CD4-positive, alpha-beta T cell treated with Interleukin-15 for 1 hour (primary cell): ENCODE results near the gene RAD9A.
"Not testable (repeated sequence)": the region's sequence is repeated elsewhere in the genome, so short reads cannot be mapped to it uniquely, and the experiment has no call there.

Experiments
- DNase-seq: peaks from one replicate; pipeline ENCODE4 v3.0.0-alpha.2; 2020

The RAD9A gene

GRCh38 chr11:67411785-67412152, 20.0 kb downstream of the RAD9A start:
- no peak for DNase-seq

- no peak for DNase-seq
Measured at GRCh38 chr11:67412495-67413179, 20.9 kb downstream of the RAD9A start.

GRCh38 chr11:67413266-67413849, 21.6 kb downstream of the RAD9A start:
- no peak for DNase-seq

DNA sequence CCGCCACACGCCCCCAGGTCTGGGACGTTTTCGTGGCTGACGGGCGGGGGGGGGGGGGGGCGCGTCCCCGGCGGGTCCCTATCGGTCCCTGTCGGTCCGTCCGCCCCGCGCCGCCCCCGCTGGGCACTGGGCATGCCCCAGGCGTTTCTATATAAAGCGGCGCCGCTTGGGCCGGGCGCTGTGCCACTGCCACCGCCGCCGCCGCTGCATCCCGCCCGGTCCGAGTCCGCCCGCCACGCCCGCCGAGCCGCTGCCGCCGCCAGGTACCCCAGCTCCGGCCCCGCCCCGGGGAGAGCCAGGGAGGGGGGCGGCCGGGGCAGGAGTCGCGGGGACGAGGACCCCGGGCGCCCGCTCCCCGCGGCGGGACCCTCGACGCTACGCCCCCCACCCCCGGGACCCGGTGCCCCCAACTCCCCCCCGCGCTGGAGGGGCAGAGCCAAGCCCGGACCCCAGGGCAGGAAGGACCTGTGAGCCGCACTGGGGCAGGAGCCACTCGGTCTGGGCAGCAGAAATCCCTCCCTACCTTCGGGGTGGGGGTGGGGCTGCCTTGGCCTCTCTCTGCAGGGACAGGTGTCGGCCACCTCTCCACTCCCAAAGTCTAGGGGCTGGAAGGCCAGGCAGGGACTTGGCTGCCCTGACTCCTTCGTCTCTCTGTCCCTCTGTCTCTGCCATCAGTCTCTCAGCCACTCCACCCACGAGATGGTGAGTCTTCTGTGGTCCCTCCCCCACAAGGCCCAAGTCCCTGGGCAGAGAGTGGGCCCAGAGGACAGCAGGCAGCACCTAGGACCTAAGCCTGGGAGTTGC, 23.9 kb downstream of the RAD9A start, which contains the start of gene CARNS1:
Gene CARNS1, plus strand, starts transcription at position 178 of the 804 bp plus-strand sequence. Its CDS starts 522 bp downstream, at position 700.
- DNase-seq: no peak

DNA sequence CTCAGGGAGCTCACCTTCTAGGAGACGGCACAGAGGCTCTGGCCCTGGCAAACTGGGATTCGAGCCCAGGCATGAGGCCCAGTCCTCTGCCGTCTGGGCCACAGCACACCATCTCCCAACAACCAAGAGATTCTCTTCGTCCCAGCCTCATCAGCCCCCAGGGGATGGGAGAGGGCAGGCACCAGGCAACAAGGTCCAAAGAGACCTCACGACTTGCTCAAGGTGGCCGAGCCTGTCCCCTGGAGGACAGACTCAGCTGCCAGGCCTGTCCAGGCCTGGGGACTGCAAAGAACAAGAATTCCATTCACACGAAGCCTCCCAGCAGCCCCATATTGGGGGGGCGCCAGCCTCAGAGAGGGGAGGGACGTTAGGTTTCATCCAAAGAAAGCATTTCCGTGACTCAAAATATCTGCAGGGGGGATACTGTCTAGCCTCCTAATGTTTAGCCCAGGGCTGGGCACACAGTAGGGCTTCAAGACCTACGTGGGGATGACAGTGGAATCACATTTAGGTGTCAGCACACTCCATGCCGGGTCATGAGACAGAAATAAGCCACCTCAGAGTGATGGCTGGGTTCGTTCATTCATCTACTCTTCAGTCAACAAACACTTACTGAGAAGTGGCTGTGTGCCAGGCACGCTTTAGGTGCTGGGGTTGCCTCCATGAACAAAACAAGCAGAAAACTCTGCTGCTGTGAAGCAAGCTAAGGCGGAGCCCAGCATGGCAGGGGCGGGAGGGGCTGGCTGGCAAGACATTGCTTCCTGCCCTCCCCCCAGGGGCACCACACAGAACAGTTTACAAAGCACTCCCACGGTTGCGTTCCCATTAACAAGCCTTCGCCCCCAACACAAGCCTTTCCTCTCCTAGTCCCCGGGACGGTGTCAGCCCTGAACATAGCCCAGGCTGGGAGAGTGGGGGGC, 24.9 kb downstream of the RAD9A start:
- DNase-seq: peak; percentile 88

DNA sequence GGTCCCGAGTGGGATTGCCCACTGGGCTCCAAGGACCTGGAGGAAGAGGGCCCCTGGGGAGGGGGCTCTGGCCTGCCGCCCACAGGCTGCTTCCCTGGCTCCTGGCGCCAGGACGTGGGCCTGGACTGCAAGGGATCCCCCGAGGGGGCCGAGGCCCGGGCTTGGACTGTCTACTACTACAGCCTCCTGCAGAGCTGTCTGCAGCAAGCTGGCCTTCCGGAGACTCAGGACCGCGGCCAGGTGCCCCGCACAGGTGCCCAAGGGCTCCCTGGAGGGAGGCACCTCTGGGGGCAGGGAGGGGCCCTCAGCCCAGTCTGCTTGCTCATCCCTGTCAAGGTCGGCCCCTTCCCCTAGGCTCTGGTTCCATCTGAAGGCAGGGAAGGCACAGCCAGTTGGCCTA, 25.6 kb downstream of the RAD9A start:
- DNase-seq: no peak

DNA sequence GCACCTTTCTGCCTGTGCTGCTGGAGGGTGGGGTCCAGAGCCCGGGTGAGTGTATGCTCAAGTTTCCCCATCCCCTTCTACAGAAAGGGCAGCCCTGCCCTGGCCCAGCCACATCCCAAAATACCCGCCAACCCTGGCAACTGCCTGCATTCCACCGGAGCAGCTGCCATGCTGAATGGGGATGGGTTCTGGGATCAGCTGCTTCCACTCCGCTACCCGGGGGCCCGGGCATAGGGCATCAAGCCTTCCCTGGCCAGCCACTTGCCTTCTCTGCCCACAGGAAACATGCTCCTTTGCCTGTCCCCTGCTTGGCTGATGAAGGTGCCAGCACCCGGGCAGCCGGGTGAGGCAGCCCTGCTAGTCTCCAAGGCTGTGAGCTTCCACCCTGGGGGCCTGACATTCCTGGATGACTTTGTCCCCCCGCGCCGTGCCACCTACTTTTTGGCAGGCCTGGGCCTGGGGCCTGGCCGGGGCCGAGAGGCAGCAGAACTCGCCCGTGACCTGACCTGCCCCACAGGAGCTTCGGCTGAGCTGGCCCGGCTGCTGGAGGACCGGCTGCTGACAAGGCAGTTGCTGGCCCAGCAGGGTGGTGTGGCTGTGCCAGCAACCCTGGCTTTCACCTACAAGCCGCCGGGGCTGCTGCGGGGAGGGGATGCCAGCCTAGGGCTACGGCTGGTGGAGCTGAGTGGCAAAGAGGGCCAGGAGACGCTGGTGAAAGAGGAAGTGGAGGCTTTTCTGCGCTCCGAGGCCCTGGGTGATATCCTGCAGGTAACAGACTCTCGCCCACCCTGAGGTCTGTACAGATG, 26.9 kb downstream of the RAD9A start:
- DNase-seq: peak; percentile 71

GRCh38 chr11:67419325-67420049, 27.7 kb downstream of the RAD9A start:
- no peak for DNase-seq

GRCh38 chr11:67420147-67420645, 28.4 kb downstream of the RAD9A start:
- no peak for DNase-seq

DNA sequence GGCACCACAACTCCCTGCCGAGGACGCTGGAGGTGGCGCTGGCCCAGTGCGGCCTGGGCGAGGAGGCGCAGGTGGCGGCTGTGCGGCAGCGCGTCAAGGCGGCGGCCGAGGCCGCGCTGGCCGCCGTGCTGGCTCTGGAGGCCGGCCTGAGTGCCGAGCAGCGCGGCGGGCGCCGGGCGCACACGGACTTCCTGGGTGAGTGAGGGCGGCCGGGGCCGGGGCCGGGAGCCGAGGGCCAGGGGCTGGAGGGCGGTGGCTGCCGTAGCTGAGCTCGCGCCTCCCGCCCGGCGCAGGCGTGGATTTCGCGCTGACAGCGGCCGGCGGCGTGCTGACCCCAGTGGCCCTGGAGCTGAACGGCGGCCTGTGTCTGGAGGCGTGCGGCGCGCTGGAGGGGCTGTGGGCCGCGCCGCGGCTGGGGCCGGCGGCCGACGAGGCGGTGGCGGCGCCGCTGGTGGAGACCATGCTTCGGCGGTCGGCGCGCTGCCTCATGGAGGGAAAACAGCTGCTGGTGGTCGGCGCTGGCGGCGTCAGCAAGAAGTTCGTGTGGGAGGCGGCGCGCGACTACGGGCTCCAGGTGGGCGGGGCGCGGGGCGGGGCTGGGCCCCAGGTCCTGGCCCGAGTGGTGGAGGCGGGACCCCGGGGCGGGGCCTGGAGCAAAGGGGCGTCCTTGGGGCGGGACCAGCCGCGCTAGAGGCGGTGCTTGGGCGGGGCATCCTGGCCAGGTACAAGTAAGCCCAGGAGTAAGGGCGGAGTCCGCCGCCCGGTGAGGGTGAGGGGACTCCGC, 29.1 kb downstream of the RAD9A start:
- DNase-seq: peak; percentile 97

GRCh38 chr11:67421430-67422031, 29.7 kb downstream of the RAD9A start:
- no peak for DNase-seq

DNA sequence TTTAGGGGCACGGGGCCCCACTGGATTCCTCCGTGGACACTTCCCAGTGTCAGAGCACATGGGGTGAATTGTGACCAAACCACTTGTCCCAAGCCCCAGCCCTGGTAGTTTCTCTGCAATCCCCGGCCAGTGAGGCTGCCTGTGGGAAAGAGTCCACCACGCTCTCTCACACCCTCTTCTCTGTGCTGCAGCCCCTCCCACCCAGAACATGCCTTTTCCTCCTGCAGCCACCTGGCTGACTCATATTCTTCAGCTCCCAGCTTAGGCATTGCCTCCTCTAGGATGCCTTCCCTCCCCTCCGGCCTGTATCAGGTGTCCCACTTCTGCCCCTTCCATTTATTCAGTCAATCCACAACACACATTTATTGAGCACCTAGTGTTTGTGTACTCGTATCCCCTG, 31.1 kb downstream of the RAD9A start:
- DNase-seq: no peak

DNA sequence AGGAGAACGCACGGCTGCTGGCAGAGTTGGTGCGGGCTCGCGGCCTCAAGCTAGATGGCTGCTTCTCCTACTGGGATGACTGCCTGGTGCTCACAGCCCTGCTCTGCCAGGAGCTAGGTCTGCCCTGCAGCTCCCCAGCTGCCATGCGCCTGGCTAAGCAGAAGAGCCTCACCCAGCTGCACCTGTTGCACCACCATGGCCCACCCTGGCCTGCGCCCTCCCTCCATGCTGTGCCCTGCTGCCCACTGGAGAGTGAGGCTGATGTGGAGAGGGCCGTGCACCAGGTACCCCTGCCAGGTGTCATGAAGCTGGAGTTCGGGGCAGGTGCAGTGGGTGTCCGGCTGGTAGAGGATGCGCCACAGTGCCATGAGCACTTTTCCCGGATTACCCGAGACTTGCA, 31.7 kb downstream of the RAD9A start:
- no peak for DNase-seq

DNA sequence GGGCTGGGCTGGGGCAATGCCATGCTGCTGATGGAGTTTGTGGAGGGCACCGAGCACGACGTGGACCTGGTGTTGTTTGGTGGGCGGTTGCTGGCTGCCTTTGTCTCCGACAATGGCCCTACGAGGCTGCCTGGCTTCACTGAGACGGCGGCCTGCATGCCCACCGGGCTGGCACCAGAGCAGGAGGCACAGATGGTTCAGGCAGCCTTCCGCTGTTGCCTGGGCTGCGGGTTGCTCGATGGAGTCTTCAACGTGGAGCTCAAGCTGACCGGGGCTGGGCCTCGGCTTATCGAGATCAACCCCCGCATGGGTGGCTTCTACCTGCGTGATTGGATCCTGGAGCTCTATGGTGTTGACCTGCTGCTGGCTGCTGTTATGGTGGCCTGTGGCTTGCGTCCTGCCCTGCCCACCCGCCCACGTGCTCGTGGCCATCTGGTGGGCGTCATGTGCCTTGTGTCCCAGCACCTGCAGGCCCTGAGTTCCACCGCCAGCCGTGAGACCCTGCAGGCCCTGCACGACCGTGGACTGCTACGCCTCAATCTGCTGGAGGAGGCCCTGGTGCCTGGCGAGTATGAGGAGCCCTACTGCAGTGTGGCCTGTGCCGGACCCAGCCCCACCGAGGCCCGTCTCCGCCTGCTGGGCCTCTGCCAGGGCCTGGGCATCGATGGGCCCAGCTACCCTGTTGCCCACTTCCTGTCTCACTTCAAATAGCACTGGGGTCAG, 32.3 kb downstream of the RAD9A start:
- DNase-seq: no peak

GRCh38 chr11:67427364-67427859, 35.6 kb downstream of the RAD9A start:
- DNase-seq: not testable (repeated sequence)

DNA sequence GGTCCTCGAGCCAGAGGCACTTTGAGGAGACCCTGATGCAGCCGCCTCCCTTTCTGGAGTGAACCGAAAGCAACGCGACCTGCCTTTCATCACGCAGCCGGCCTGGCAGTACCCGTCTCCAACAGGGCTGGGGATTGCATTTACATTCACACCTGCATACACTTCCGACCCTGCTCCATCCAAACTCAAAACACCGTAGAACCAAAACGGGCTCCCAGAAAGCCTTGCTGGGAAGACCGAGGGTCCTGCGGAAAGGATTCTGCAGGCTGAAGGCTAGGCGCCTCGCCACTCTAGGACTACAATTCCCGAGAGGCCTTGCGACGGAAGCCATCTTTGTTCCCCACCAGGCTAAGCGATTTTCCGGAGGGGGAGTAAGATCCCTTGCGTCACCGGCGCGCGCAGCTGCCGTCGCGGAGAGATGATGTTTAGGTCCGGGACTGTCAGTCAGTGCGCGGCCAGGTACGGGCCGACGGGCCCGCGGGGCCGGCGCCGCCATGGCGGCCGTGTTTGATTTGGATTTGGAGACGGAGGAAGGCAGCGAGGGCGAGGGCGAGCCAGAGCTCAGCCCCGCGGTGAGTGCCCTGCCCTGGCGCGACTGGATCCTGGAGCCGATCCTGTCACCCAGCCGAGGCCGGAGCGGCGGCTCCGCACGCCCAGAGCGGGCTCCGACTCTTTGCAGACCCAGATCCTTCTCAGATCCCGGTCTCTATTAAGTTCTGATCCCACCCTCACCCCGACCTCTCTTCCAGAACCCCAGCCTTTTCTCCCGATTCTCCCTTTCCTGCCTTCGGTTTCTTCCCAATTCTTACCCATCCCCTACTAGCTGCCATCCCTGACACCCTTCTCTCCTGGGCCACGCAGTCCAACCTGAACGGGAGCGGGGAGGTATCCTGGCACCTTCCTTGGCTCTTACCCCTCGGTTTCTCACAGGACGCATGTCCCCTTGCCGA, 36.5 kb downstream of the RAD9A start, which contains the start of gene RPS6KB2:
Gene RPS6KB2, plus strand, starts transcription at position 443 of the 950 bp plus-strand sequence. Its CDS starts 52 bp downstream, at position 495.
- peak; percentile 97 for DNase-seq

- DNase-seq: no peak
Measured at GRCh38 chr11:67429038-67429668, 37.4 kb downstream of the RAD9A start.
